ENCODE measurements around the gene SEZ6. TPM values are rescaled to one million over a fixed set of nuclear protein-coding genes. Genes with fewer than 3 reads are reported as not detected.

SEZ6 gene
- polyA plus RNA-seq, 3 donors: 0.17 to 0.33 (median 0.18) TPM

- DNase-seq: peak; percentile 13 to 43 (median 29)
- Mint-ChIP-seq H3K27ac (peak overlapping the region in 6 of 7 donors; percentile 41 to 85 (median 57)), H3K4me3 (no peak overlapping the region), H3K9me3 (no peaks in the 10 kb centered on the region), H3K4me1 (peaks cover 54% of the 10 kb centered on the region), H3K27me3 (ENCODE audit: low read depth in 3 of 3) (peaks cover 0 to 5% (median 5%) of the 10 kb centered on the region in 3 donors), H3K36me3 (peaks cover 0 to 7% of the 10 kb centered on the region in 2 donors)
- no peak for TF ChIP-seq CTCF (IDR thresholded peaks at IDR 0.05)
- 80% methylated on average over 2 of the region's 7 CpGs for WGBS (ENCODE audit: insufficient coverage)
- Histone ChIP-seq H2AFZ (ENCODE audit: insufficient read depth, low read depth, low read length, poor library complexity, severe bottlenecking) (no peak overlapping the region), H3K9me3 (replicated peaks in 1 of 2; ENCODE audit: control insufficient read depth in 1 of 2, insufficient read depth in 1 of 2, low read length in 2 of 2) (no peaks in the 10 kb centered on the region), H3K4me3 (replicated peaks in 1 of 3; ENCODE audit: low read depth in 2 of 3, low read length in 3 of 3) (no peak overlapping the region), H3K27ac (ENCODE audit: low read depth in 1 of 2, low read length in 2 of 2) (no peak overlapping the region), H3K4me1 (ENCODE audit: control insufficient read depth in 1 of 2, insufficient read depth in 2 of 2, low read length in 2 of 2) (peaks cover 53 to 54% of the 10 kb centered on the region in 2 donors), H3K79me2 (ENCODE audit: insufficient read depth, low read length) (no peaks in the 10 kb centered on the region), H3K9ac (ENCODE audit: insufficient read depth, low read length, poor library complexity, severe bottlenecking) (no peak overlapping the region), H3K4me2 (replicated peaks; ENCODE audit: extremely low read depth, low read length, poor library complexity, severe bottlenecking) (no peak overlapping the region), H4K20me1 (ENCODE audit: insufficient read depth, low read length) (no peaks in the 10 kb centered on the region), H3K27me3 (ENCODE audit: control insufficient read depth in 2 of 2, insufficient read depth in 2 of 2, low read length in 2 of 2) (no peaks in the 10 kb centered on the region), H3K36me3 (replicated peaks in 1 of 2; ENCODE audit: control insufficient read depth in 1 of 2, insufficient read depth in 2 of 2, low read length in 2 of 2) (no peaks in the 10 kb centered on the region)
- intact Hi-C loops (cut with micrococcal nuclease): no loop called here
Observed at GRCh38 chr17:29045734-29046472, 40.1 kb upstream of the SEZ6 start.

GRCh38 chr17:29045026-29045425, 39.2 kb upstream of the SEZ6 start:
- Histone ChIP-seq H3K79me2 (ENCODE audit: insufficient read depth, low read length) (no peaks in the 10 kb centered on the region), H2AFZ (ENCODE audit: insufficient read depth, low read depth, low read length, poor library complexity, severe bottlenecking) (no peak overlapping the region), H3K9ac (ENCODE audit: insufficient read depth, low read length, poor library complexity, severe bottlenecking) (no peak overlapping the region), H3K27ac (ENCODE audit: low read depth in 1 of 2, low read length in 2 of 2) (no peak overlapping the region), H3K4me2 (replicated peaks; ENCODE audit: extremely low read depth, low read length, poor library complexity, severe bottlenecking) (no peak overlapping the region), H3K9me3 (replicated peaks in 1 of 2; ENCODE audit: control insufficient read depth in 1 of 2, insufficient read depth in 1 of 2, low read length in 2 of 2) (no peaks in the 10 kb centered on the region), H4K20me1 (ENCODE audit: insufficient read depth, low read length) (no peaks in the 10 kb centered on the region), H3K4me1 (ENCODE audit: control insufficient read depth in 1 of 2, insufficient read depth in 2 of 2, low read length in 2 of 2) (peaks cover 53 to 54% of the 10 kb centered on the region in 2 donors), H3K27me3 (ENCODE audit: control insufficient read depth in 2 of 2, insufficient read depth in 2 of 2, low read length in 2 of 2) (no peaks in the 10 kb centered on the region), H3K4me3 (replicated peaks in 1 of 3; ENCODE audit: low read depth in 2 of 3, low read length in 3 of 3) (no peak overlapping the region), H3K36me3 (replicated peaks in 1 of 2; ENCODE audit: control insufficient read depth in 1 of 2, insufficient read depth in 2 of 2, low read length in 2 of 2) (no peaks in the 10 kb centered on the region)
- Mint-ChIP-seq H3K27me3 (ENCODE audit: low read depth in 3 of 3) (peaks cover 0 to 7% (median 5%) of the 10 kb centered on the region in 3 donors), H3K9me3 (no peaks in the 10 kb centered on the region), H3K36me3 (peaks cover 0 to 7% of the 10 kb centered on the region in 2 donors), H3K27ac (peak overlapping the region in 1 of 7 donors; percentile 63), H3K4me3 (no peak overlapping the region), H3K4me1 (peaks cover 54% of the 10 kb centered on the region)
- intact Hi-C loops (cut with micrococcal nuclease): no loop called here
- 100% methylated on average over 4 of the region's 4 CpGs for WGBS (ENCODE audit: insufficient coverage)
- DNase-seq: no peak
- TF ChIP-seq CTCF (IDR thresholded peaks at IDR 0.05): no peak

Data from CD14-positive monocyte (primary cell).